IPS-18c (cell line): ENCODE results near the gene MAP2.

Source experiments
- H3K4me3 ChIP-seq: 2 replicates; pipeline ENCODE4 v1.7.0; 2013; ENCODE audit warnings: low read depth, mild to moderate bottlenecking, low read length, moderate library complexity; ENCODE audit not compliant: insufficient read depth
- H3K9me3 ChIP-seq: one replicate; pipeline ENCODE4 v1.6.1; 2013; ENCODE audit warnings: mild to moderate bottlenecking, low read length, moderate library complexity; ENCODE audit not compliant: control insufficient read depth, insufficient read depth

MAP2 gene

GRCh38 chr2:209600341-209601171 lies 176.7 kb downstream of the MAP2 start:
- Histone ChIP-seq H3K9me3 (no peaks in the 10 kb centered on the region), H3K4me3 (no peak overlapping the region)

GRCh38 chr2:209601497-209601896 lies 177.7 kb downstream of the MAP2 start:
- no peak overlapping the region for H3K4me3 ChIP-seq

GRCh38 chr2:209602259-209602658 lies 178.4 kb downstream of the MAP2 start:
- H3K4me3 ChIP-seq: no peak overlapping the region

More at GRCh38 chr2:209601497-209601896, 177.7 kb downstream of the MAP2 start:
- no peaks in the 10 kb centered on the region for H3K9me3 ChIP-seq

GRCh38 chr2:209609531-209609930 lies 185.7 kb downstream of the MAP2 start:
- no peak overlapping the region for H3K4me3 ChIP-seq
- no peaks in the 10 kb centered on the region for H3K9me3 ChIP-seq

More at GRCh38 chr2:209602259-209602658, 178.4 kb downstream of the MAP2 start:
- H3K9me3 ChIP-seq: no peaks in the 10 kb centered on the region

- Histone ChIP-seq H3K4me3 (no peak overlapping the region), H3K9me3 (no peaks in the 10 kb centered on the region)
Measured at GRCh38 chr2:209610631-209611030, 186.8 kb downstream of the MAP2 start.

- H3K4me3 ChIP-seq: no peak overlapping the region
- peaks cover 6% of the 10 kb centered on the region for H3K9me3 ChIP-seq
Measured at GRCh38 chr2:209613649-209614305, 189.9 kb downstream of the MAP2 start.

GRCh38 chr2:209614690-209615369 lies 191.0 kb downstream of the MAP2 start:
- Histone ChIP-seq H3K9me3 (peaks cover 6% of the 10 kb centered on the region), H3K4me3 (no peak overlapping the region)

- no peak overlapping the region for H3K4me3 ChIP-seq
- peaks cover 6% of the 10 kb centered on the region for H3K9me3 ChIP-seq
Measured at GRCh38 chr2:209619782-209620181, 195.9 kb downstream of the MAP2 start.

- H3K9me3 ChIP-seq: no peaks in the 10 kb centered on the region
- H3K4me3 ChIP-seq: no peak overlapping the region
Measured at GRCh38 chr2:209624192-209624938, 200.5 kb downstream of the MAP2 start.

GRCh38 chr2:209629597-209629996 lies 205.8 kb downstream of the MAP2 start:
- Histone ChIP-seq H3K9me3 (no peaks in the 10 kb centered on the region), H3K4me3 (no peak overlapping the region)

- Histone ChIP-seq H3K4me3 (no peak overlapping the region), H3K9me3 (no peaks in the 10 kb centered on the region)
Measured at GRCh38 chr2:209633911-209634310, 210.1 kb downstream of the MAP2 start.

GRCh38 chr2:209636076-209636475 lies 212.2 kb downstream of the MAP2 start:
- H3K4me3 ChIP-seq: no peak overlapping the region
- no peaks in the 10 kb centered on the region for H3K9me3 ChIP-seq

GRCh38 chr2:209637293-209637692 lies 213.4 kb downstream of the MAP2 start:
- Histone ChIP-seq H3K9me3 (no peaks in the 10 kb centered on the region), H3K4me3 (no peak overlapping the region)

GRCh38 chr2:209638346-209638745 lies 214.5 kb downstream of the MAP2 start:
- Histone ChIP-seq H3K9me3 (no peaks in the 10 kb centered on the region), H3K4me3 (no peak overlapping the region)

- Histone ChIP-seq H3K4me3 (no peak overlapping the region), H3K9me3 (no peaks in the 10 kb centered on the region)
Measured at GRCh38 chr2:209640358-209640757, 216.5 kb downstream of the MAP2 start.

- H3K9me3 ChIP-seq: no peaks in the 10 kb centered on the region
- H3K4me3 ChIP-seq: no peak overlapping the region
Measured at GRCh38 chr2:209642146-209642820, 218.4 kb downstream of the MAP2 start.

GRCh38 chr2:209644842-209645241 lies 221.0 kb downstream of the MAP2 start:
- no peak overlapping the region for H3K4me3 ChIP-seq
- H3K9me3 ChIP-seq: no peaks in the 10 kb centered on the region
